T-helper 1 cell treated with Interleukin-12 subunit alpha and Interleukin-12 subunit beta and Interleukin-4 antibody, amounts not matched to agents 30 μg/mL and 1 μg/mL, for 36 hours (primary cell): ENCODE results near the gene ZSCAN10.
A peak's percentile ranks its signal among the peaks of the same experiment; 100 is the strongest.

ENCODE experiments used
- H3K27ac Mint-ChIP-seq: one replicate; pipeline ENCODE4 v1.8.0; 2021; ENCODE audit warnings: mild to moderate bottlenecking, mixed read lengths
- H3K27me3 Mint-ChIP-seq: one replicate; pipeline ENCODE4 v1.8.0; 2021; ENCODE audit warnings: low read depth, mixed read lengths
- H3K36me3 Mint-ChIP-seq: one replicate; pipeline ENCODE4 v1.8.0; 2021; ENCODE audit warnings: low read depth, mixed read lengths
- H3K4me1 Mint-ChIP-seq: one replicate; pipeline ENCODE4 v1.8.0; 2021; ENCODE audit warnings: low read depth, mixed read lengths
- H3K4me3 Mint-ChIP-seq: one replicate; pipeline ENCODE4 v1.8.0; 2021; ENCODE audit warnings: mild to moderate bottlenecking, moderate library complexity, mixed read lengths
- H3K9me3 Mint-ChIP-seq: one replicate; pipeline ENCODE4 v1.8.0; 2021; ENCODE audit warnings: mixed read lengths

ZSCAN10 gene

DNA sequence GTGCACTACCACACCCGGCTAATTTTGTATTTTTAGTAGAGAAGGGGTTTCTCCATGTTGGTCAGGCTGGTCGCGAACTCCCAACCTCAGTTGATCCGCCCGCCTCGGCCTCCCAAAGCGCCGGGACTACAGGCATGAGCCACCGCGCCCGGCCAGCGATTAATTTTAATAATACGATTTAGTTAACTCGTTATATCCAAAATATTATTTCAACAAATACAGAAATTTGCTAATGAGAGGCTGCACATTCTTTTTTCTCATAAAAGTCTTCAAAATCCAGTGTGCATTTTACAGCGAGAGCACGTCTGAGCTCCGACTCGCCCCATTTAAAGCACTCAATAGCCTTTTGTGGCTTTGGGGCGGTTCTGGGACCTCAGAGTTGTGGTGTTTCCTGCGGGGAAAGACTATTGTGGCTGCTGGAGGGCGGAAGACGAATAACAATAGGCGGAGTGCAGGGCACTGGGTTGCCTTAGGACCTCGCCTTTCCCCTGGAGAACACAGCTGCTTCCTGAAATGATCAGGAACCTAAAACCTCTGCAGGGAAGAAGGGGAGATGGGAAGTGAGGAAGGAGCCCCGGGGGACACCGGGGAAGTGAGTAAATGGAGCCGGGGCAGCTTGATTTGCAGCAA is 2.9 kb upstream of the ZSCAN10 start:
- H3K36me3 Mint-ChIP-seq: no peaks in the 10 kb centered on the region
- H3K27me3 Mint-ChIP-seq: no peaks in the 10 kb centered on the region
- H3K4me3 Mint-ChIP-seq: peak overlapping the region; percentile 74
- H3K4me1 Mint-ChIP-seq: peaks cover 34% of the 10 kb centered on the region
- peak overlapping the region; percentile 12 for H3K27ac Mint-ChIP-seq
- no peaks in the 10 kb centered on the region for H3K9me3 Mint-ChIP-seq

DNA sequence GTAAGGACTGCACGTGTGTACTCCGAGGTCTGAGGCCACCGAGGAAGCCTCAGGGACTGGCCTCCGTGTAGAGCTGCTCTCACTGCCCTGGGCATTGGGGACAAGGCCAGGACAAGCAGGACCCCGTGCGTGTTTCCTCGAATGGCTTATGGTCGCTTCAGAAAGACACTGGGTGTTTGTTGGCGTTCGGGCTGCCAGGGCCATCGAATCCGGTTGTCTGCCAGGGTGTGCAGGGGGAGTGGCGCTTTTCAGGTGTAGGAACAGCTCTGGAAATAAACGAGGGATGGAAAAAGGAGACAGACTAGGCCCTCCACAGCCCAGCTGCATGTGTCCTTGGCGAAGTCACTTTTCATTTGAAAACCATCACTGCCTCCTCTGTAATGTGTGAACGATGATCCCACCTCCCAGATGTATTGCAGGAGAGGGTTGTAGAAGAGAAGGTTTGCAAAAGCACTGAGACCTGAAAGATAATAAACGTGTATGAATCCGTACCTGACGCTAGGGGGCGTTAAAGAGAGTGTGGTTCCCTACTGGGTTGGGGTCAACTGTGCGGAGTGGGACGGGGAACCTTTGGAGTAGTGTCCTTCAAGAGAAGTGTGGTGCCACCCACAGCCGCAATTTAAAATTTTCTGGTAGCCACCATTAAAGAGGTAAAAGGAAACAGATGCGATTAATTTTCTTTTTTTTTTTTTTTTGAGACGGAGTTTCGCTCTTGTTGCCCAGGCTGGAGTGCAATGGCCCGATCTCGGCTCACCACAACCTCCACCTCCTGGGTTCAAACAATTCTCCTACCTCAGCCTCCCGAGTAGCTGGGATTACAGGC is 2.1 kb upstream of the ZSCAN10 start:
- Mint-ChIP-seq H3K4me1 (peaks cover 36% of the 10 kb centered on the region), H3K27ac (peak overlapping the region; percentile 89)

GRCh38 chr16:3099732-3100499 is 822 bp upstream of the ZSCAN10 start:
- Mint-ChIP-seq H3K4me3 (peak overlapping the region; percentile 80), H3K4me1 (peaks cover 38% of the 10 kb centered on the region), H3K27me3 (no peaks in the 10 kb centered on the region), H3K9me3 (no peaks in the 10 kb centered on the region), H3K36me3 (no peaks in the 10 kb centered on the region), H3K27ac (peak overlapping the region; percentile 82)

More for the DNA sequence above, 2.1 kb upstream of the ZSCAN10 start:
- H3K9me3 Mint-ChIP-seq: no peaks in the 10 kb centered on the region
- H3K36me3 Mint-ChIP-seq: no peaks in the 10 kb centered on the region
- H3K27me3 Mint-ChIP-seq: no peaks in the 10 kb centered on the region
- H3K4me3 Mint-ChIP-seq: peak overlapping the region; percentile 80

DNA sequence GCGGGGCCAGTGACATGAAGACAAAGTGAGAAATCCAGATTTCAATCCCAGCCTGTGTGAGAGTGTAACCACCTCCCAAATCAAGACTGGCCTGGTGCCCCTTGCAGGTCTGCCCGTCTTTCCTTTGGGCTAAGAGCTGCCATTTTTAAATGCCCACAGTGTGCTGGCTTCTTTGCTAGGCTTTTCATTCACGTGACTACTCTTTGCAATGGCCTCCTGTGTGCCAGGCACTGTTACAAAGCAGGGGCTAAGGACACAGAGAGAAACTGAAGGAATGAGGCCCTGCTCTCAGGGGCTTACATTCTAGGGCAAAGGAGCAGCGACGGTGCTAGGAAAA is 269 bp upstream of the ZSCAN10 start:
- Mint-ChIP-seq H3K4me1 (peaks cover 44% of the 10 kb centered on the region), H3K27me3 (no peaks in the 10 kb centered on the region), H3K27ac (no peak overlapping the region), H3K4me3 (no peak overlapping the region), H3K9me3 (no peaks in the 10 kb centered on the region), H3K36me3 (peaks cover 3% of the 10 kb centered on the region)

GRCh38 chr16:3097266-3097665 is 1.8 kb downstream of the ZSCAN10 start:
- Mint-ChIP-seq H3K36me3 (peaks cover 3% of the 10 kb centered on the region), H3K27ac (no peak overlapping the region), H3K9me3 (no peaks in the 10 kb centered on the region), H3K4me3 (no peak overlapping the region), H3K27me3 (no peaks in the 10 kb centered on the region), H3K4me1 (peaks cover 44% of the 10 kb centered on the region)

GRCh38 chr16:3096362-3096761 is 2.7 kb downstream of the ZSCAN10 start:
- Mint-ChIP-seq H3K4me1 (peaks cover 39% of the 10 kb centered on the region), H3K9me3 (no peaks in the 10 kb centered on the region), H3K36me3 (peaks cover 3% of the 10 kb centered on the region), H3K4me3 (no peak overlapping the region), H3K27me3 (no peaks in the 10 kb centered on the region), H3K27ac (no peak overlapping the region)

GRCh38 chr16:3095869-3096268 is 3.2 kb downstream of the ZSCAN10 start:
- no peaks in the 10 kb centered on the region for H3K9me3 Mint-ChIP-seq
- peaks cover 37% of the 10 kb centered on the region for H3K4me1 Mint-ChIP-seq
- H3K4me3 Mint-ChIP-seq: no peak overlapping the region
- peaks cover 3% of the 10 kb centered on the region for H3K36me3 Mint-ChIP-seq
- H3K27me3 Mint-ChIP-seq: no peaks in the 10 kb centered on the region
- H3K27ac Mint-ChIP-seq: no peak overlapping the region

DNA sequence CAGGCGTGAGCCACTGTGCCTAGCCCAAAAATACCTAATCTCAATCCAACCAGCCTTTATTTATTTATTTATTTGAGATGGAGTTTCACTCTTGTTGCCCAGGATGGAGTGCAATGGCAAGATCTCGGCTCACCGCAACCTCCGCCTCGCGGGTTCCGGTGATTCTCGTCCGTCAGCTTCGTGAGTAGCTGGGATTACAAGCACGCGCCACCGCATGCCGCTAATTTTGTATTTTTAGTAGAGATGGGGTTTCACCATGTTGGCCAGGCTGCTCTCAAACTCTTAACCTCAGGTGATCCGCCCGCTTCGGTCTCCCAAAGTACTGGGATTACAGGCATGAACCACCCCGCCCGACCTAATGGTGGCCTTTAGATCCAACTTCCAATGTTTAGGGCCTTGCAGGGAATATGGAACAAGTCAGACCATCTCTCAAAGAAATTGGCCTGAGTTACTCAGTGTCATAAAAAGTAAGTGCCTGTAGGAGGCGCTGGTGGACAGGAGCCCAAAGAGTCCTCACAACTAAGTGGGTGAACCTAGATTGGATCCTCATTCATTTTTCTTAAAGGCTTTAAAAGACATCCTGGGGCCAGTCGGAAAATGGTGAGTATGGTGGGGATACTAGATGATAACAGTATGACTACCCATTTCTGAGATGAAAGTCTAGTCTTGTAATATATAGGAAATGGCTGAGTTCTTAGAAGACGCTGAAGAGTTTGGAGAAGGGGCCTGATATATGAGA is 4.6 kb downstream of the ZSCAN10 start:
- peak overlapping the region; percentile 52 for H3K27ac Mint-ChIP-seq
- H3K4me3 Mint-ChIP-seq: peak overlapping the region; percentile 14
- H3K4me1 Mint-ChIP-seq: peaks cover 30% of the 10 kb centered on the region
- no peaks in the 10 kb centered on the region for H3K27me3 Mint-ChIP-seq
- peaks cover 3% of the 10 kb centered on the region for H3K36me3 Mint-ChIP-seq
- H3K9me3 Mint-ChIP-seq: no peaks in the 10 kb centered on the region

DNA sequence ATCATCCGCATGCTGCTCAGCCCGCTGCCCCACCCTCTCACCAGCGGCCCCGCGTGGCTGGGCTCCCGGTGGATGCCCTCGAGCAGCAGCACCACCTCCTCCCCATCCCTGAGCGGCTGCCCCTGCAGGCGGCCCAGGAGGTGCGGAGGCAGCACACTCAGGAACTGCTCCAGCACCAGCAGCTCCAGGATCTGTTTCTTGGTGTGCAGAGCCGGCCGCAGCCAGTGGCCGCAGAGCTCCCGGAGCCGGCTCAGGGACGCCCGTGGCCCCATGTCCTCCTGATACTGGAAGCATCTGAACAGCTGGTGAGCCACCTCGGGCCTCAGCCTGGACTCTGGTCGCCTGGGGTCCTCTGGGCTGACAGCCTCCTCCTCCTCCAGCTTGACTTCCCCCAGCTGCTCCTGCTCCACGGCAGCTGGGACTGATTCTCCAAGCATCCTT is 6.6 kb downstream of the ZSCAN10 start:
- no peak overlapping the region for H3K27ac Mint-ChIP-seq
- H3K4me3 Mint-ChIP-seq: no peak overlapping the region
- no peaks in the 10 kb centered on the region for H3K9me3 Mint-ChIP-seq
- peaks cover 3% of the 10 kb centered on the region for H3K36me3 Mint-ChIP-seq
- no peaks in the 10 kb centered on the region for H3K27me3 Mint-ChIP-seq
- peaks cover 33% of the 10 kb centered on the region for H3K4me1 Mint-ChIP-seq

DNA sequence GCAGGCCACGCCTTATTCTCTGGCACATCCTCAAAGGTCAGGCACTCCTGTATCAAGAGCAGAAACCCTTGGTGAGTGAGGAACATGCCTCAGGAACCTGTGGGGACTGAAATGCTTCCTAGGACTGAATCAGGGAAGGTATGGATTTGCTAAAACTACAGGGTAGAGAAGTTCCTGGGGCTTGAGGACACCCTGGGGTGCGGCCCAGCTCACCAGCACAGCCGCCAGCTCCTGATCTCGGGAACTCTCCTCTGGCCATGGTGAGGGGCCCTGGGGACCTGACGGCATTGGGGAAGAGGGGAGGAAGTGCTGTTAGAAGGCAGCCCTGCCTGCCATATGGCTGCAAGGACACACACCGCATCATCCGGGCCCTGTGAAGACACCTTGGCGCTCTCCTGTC is 7.5 kb downstream of the ZSCAN10 start:
- H3K27ac Mint-ChIP-seq: no peak overlapping the region
- H3K27me3 Mint-ChIP-seq: no peaks in the 10 kb centered on the region
- H3K36me3 Mint-ChIP-seq: peaks cover 3% of the 10 kb centered on the region
- H3K4me1 Mint-ChIP-seq: peaks cover 34% of the 10 kb centered on the region
- H3K9me3 Mint-ChIP-seq: no peaks in the 10 kb centered on the region
- no peak overlapping the region for H3K4me3 Mint-ChIP-seq

DNA sequence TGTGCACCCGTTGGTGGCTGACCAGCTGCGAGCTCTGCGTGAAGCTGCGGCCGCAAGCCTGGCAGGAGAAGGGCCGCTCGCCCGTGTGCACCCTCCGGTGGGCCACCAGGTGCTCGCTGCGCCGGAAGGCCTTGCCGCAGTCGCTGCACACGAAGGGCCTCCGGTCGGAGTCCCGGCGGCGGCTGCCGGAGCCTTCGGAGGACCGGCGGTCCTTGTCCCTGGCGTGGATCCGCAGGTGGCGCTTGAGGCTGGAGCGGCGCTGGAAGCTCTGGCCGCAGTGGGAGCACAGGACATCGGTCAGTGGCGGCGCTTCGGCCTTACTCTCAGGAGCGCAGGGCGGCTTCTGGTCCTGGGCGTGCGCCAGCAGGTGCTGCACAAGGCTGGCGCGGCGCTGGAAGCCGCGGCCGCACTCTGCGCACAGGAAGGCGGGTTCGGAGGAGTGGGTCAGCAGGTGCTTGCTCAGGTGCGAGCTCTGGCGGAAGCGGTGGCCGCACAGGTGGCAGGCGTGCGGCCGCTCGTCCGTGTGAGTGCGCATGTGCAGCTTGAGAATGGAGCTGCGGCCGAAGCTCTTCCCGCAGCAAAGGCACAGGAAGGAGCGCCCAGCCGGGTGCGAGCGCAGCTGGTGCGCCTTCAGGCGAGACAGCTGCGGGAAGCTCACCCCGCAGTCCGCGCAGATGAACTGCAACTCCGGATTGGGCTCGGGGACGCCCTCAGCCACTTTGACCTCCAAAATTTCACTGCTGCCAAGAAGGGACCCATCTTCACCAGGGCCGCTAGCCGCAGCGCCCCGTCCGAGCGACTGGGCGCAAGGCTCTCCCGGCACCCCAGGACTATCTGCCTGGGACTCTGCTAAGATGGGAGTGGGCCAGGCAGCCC is 9.1 kb downstream of the ZSCAN10 start:
- Mint-ChIP-seq H3K27me3 (no peaks in the 10 kb centered on the region), H3K9me3 (no peaks in the 10 kb centered on the region), H3K36me3 (peaks cover 6% of the 10 kb centered on the region), H3K4me3 (no peak overlapping the region), H3K27ac (no peak overlapping the region), H3K4me1 (peaks cover 35% of the 10 kb centered on the region)

GRCh38 chr16:3088925-3089716 is 10.0 kb downstream of the ZSCAN10 start:
- H3K9me3 Mint-ChIP-seq: no peaks in the 10 kb centered on the region
- H3K4me3 Mint-ChIP-seq: no peak overlapping the region
- H3K27ac Mint-ChIP-seq: peak overlapping the region; percentile 20
- no peaks in the 10 kb centered on the region for H3K27me3 Mint-ChIP-seq
- H3K4me1 Mint-ChIP-seq: peaks cover 34% of the 10 kb centered on the region
- peaks cover 7% of the 10 kb centered on the region for H3K36me3 Mint-ChIP-seq

DNA sequence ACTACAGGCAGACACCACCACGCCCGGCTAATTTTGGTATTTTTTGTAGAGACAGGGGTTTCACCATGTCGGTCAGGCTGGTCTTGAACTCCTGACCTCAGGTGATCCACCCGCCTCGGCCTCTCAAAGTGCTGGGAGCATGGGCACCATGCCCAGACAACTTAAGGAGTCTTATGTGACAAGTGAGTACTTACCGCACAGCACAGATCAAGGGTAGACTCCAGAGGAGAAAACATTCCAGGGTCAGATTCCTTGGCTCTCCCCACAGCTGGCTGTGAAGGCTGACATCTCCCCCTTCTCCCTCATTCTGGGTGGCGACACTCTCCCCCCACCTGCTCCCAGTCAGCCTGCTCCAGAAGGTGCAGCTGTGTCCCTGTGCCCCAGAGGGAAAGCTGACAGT is 10.6 kb downstream of the ZSCAN10 start:
- Mint-ChIP-seq H3K4me1 (peaks cover 34% of the 10 kb centered on the region), H3K36me3 (peaks cover 7% of the 10 kb centered on the region), H3K27ac (peak overlapping the region; percentile 20), H3K9me3 (no peaks in the 10 kb centered on the region), H3K4me3 (peak overlapping the region; percentile 10), H3K27me3 (no peaks in the 10 kb centered on the region)
